DOHH2 (cell line): Measurements from ENCODE around the gene RBFOX2.
A peak's percentile ranks its signal among the peaks of the same experiment; 100 is the strongest.

Source experiments
- H3F3A ChIP-seq: fragments of 200-600 bp; sonication (generic), shearing (Covaris generic); 2 replicates; pipeline ENCODE4 v1.6.0; 2016; ENCODE audit warnings: antibody characterized with exemption, mild to moderate bottlenecking; ENCODE audit not compliant: control insufficient read depth, insufficient read depth
- H3K27ac ChIP-seq: fragments of 200-600 bp; sonication (generic); 2 replicates; pipeline ENCODE4 v1.5.1; 2014; ENCODE audit warnings: low read depth, mild to moderate bottlenecking, low read length, moderate library complexity
- H3K27me3 ChIP-seq: fragments of 200-600 bp; sonication (generic); 2 replicates; pipeline ENCODE4 v1.6.1; 2014; ENCODE audit warnings: mild to moderate bottlenecking, low read length, mixed read lengths; ENCODE audit not compliant: control insufficient read depth
- H3K36me3 ChIP-seq: fragments of 200-600 bp; sonication (generic); 2 replicates; pipeline ENCODE4 v1.6.1; 2014; ENCODE audit warnings: mild to moderate bottlenecking, low read length, moderate library complexity, mixed read lengths; ENCODE audit not compliant: control insufficient read depth
- H3K4me1 ChIP-seq: fragments of 200-600 bp; sonication (generic); 2 replicates; pipeline ENCODE4 v1.6.1; 2014; ENCODE audit warnings: mild to moderate bottlenecking, low read length, mixed read lengths; ENCODE audit not compliant: control insufficient read depth
- H3K4me2 ChIP-seq: fragments of 200-600 bp; sonication (generic); 2 replicates; pipeline ENCODE4 v1.6.0; 2014; ENCODE audit warnings: mild to moderate bottlenecking, low read length, moderate library complexity
- H3K4me3 ChIP-seq: fragments of 200-600 bp; sonication (generic); 2 replicates; pipeline ENCODE4 v1.5.1; 2014; ENCODE audit warnings: mild to moderate bottlenecking, low read length, mixed read lengths
- H3K79me2 ChIP-seq: fragments of 200-600 bp; sonication (generic); 2 replicates; pipeline ENCODE4 v1.6.1; 2014; ENCODE audit warnings: mild to moderate bottlenecking, low read length, mixed read lengths; ENCODE audit not compliant: control insufficient read depth
- H3K9me2 ChIP-seq: fragments of 200-600 bp; sonication (generic); replicated peaks from 2 replicates; pipeline ENCODE4 v1.6.1; 2014; ENCODE audit warnings: mild to moderate bottlenecking, low read length, mixed read lengths; ENCODE audit not compliant: control insufficient read depth
- H3K9me3 ChIP-seq: fragments of 200-600 bp; sonication (generic); 2 replicates; pipeline ENCODE4 v1.6.1; 2014; ENCODE audit warnings: antibody characterized with exemption, low read length, mixed read lengths; ENCODE audit not compliant: control insufficient read depth, insufficient read depth
- H4K20me1 ChIP-seq: fragments of 200-600 bp; sonication (generic); 2 replicates; pipeline ENCODE4 v1.6.0; 2014; ENCODE audit warnings: low read depth, mild to moderate bottlenecking, antibody characterized with exemption, low read length, moderate library complexity; ENCODE audit not compliant: control insufficient read depth, insufficient read depth
- EZH2phosphoT487 ChIP-seq: fragments of 200-600 bp; sonication (generic); IDR thresholded peaks from 2 replicates; pipeline ENCODE4 v1.6.1; 2017; ENCODE audit warnings: borderline replicate concordance, mild to moderate bottlenecking, antibody characterized with exemption, low read length, moderate library complexity, mixed read lengths
- TF ChIP-seq, protein P1 (sequence below): fragments of 200-600 bp; sonication (generic); IDR thresholded peaks from one replicate; pipeline ENCODE4 v1.5.1; 2014; ENCODE audit warnings: antibody characterized with exemption, mild to moderate bottlenecking, low read depth, low read length; ENCODE audit not compliant: poor library complexity, severe bottlenecking

Gene RBFOX2

DNA sequence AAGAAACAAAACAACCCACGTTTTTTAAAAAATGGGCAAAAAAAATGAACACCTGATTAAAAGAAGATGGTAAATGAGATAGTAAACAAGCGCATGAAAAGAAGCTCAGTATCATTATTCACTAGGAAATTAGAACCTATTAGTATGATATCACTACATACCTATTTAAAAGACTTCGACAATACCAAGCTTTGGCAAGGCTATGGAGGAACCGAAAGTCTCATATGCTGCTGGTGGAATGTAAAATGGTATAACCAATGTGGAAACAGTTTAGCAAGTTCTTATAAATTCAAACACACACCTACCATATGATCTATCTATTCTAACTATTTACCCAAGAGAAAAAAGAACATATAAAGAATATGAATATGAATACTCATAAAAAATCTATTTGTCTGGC is 167.2 kb downstream of the RBFOX2 start:
- Histone ChIP-seq H3F3A (peaks cover 26% of the 10 kb centered on the region), H3K9me2 (no peaks in the 10 kb centered on the region), H3K79me2 (peaks cover 91% of the 10 kb centered on the region), H3K4me1 (peaks cover 99% of the 10 kb centered on the region), H3K27me3 (no peaks in the 10 kb centered on the region), H3K9me3 (peaks cover 4% of the 10 kb centered on the region; the same call in 1 of the 2 replicates), H4K20me1 (no peaks in the 10 kb centered on the region), H3K4me2 (peak overlapping the region; percentile 70), H3K4me3 (peak overlapping the region; percentile 66), H3K36me3 (peaks cover 21% of the 10 kb centered on the region), H3K27ac (peak overlapping the region; percentile 96)
- TF ChIP-seq, protein P1, sequence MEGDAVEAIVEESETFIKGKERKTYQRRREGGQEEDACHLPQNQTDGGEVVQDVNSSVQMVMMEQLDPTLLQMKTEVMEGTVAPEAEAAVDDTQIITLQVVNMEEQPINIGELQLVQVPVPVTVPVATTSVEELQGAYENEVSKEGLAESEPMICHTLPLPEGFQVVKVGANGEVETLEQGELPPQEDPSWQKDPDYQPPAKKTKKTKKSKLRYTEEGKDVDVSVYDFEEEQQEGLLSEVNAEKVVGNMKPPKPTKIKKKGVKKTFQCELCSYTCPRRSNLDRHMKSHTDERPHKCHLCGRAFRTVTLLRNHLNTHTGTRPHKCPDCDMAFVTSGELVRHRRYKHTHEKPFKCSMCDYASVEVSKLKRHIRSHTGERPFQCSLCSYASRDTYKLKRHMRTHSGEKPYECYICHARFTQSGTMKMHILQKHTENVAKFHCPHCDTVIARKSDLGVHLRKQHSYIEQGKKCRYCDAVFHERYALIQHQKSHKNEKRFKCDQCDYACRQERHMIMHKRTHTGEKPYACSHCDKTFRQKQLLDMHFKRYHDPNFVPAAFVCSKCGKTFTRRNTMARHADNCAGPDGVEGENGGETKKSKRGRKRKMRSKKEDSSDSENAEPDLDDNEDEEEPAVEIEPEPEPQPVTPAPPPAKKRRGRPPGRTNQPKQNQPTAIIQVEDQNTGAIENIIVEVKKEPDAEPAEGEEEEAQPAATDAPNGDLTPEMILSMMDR: no peak
- no peak for TF ChIP-seq EZH2phosphoT487

DNA sequence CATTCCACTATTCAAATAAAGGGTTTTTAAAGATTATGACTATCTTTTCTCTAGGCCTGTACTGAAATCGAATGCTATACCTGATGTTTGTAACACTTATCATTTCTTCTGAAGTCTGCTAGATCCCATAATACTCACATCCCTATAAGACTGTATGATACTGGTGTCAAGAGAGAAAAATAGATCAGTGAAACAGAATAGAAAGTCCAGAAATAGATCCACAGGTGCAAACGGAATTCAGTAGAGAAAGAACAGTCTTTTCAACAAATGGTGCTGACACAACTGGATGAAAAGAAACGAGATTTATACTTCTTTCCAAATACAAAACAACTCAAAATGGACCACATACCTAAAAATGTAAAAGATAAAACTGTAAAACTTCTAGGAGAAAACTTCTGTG is 167.8 kb downstream of the RBFOX2 start:
- H3K4me1 ChIP-seq: peaks cover 100% of the 10 kb centered on the region
- H4K20me1 ChIP-seq: no peaks in the 10 kb centered on the region
- H3K27ac ChIP-seq: peak overlapping the region; percentile 96
- peaks cover 4% of the 10 kb centered on the region; the same call in 1 of the 2 replicates for H3K9me3 ChIP-seq
- H3K36me3 ChIP-seq: peaks cover 21% of the 10 kb centered on the region
- TF ChIP-seq, protein P1: no peak
- TF ChIP-seq EZH2phosphoT487: no peak
- H3K4me2 ChIP-seq: peak overlapping the region; percentile 70
- peaks cover 92% of the 10 kb centered on the region for H3K79me2 ChIP-seq
- no peaks in the 10 kb centered on the region for H3K27me3 ChIP-seq
- H3K4me3 ChIP-seq: peak overlapping the region; percentile 66
- no peaks in the 10 kb centered on the region for H3K9me2 ChIP-seq
- H3F3A ChIP-seq: peaks cover 26% of the 10 kb centered on the region

DNA sequence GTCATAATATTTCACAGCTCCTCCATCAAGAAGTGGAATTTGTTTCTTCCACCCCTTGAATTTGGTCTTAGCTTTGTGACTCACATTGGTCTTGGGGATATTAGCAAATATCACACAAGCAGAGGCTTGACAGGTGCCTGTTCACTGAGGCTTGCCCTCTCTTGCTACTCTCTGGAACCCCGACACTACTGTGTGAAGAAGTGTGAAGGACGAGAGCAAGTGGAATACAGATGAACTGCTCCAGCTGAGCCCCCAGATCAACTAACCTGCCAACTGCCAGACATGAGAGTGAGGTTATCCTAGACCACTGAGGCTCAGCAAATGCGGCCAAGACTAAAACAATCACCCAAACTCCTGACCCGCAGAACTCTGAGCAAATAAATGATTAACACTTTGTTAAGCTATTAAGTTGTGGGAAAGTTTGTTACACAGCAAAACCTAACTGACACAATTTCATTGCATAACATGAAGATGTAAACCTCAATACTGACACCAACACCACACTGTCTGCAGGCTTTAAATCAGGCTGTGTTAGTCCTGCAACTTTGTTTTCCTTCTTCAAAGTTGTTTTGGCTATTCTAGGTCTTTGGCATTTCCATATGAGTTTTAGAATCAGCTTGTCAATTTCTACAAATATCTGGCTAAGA is 168.4 kb downstream of the RBFOX2 start:
- Histone ChIP-seq H4K20me1 (no peaks in the 10 kb centered on the region), H3K9me2 (no peaks in the 10 kb centered on the region), H3F3A (peaks cover 26% of the 10 kb centered on the region), H3K27me3 (no peaks in the 10 kb centered on the region), H3K4me3 (peak overlapping the region; percentile 66), H3K79me2 (peaks cover 92% of the 10 kb centered on the region), H3K4me2 (peak overlapping the region; percentile 70), H3K27ac (peak overlapping the region; percentile 96), H3K36me3 (peaks cover 21% of the 10 kb centered on the region), H3K9me3 (peaks cover 4% of the 10 kb centered on the region; the same call in 1 of the 2 replicates), H3K4me1 (peaks cover 100% of the 10 kb centered on the region)
- TF ChIP-seq, protein P1: no peak
- no peak for TF ChIP-seq EZH2phosphoT487
